ENCODE results near the gene MAIP1. TPM values are rescaled to one million over a fixed set of nuclear protein-coding genes. Genes with fewer than 3 reads are reported as not detected.

MAIP1 gene
- total RNA-seq, 1 donor from 2014 or later = 24.9 TPM

GRCh38 chr2:199983534-199983933, 28.2 kb downstream of the MAIP1 start:
- DNase-seq (ENCODE audit: missing footprints) = no peak
- intact Hi-C loops (cut with DNase I) = no loop called here
- ATAC-seq = no peak

- ATAC-seq (no peak), DNase-seq (ENCODE audit: missing footprints) (no peak)
- intact Hi-C loops (cut with DNase I) = no loop called here
Measured at GRCh38 chr2:199984159-199984558, 28.8 kb downstream of the MAIP1 start.

- ATAC-seq (no peak), DNase-seq (ENCODE audit: missing footprints) (no peak)
- intact Hi-C loops (cut with DNase I) = loop anchor here (5.0 kb wide), 1 partner anchor 173 kb away; no protein-coding TSS in a partner anchor
Measured at GRCh38 chr2:199984755-199985154, 29.4 kb downstream of the MAIP1 start.

- no peak for DNase-seq (ENCODE audit: missing footprints)
- peak; percentile 84 for ATAC-seq
- intact Hi-C loops (cut with DNase I) = loop anchor here (2.0 to 5.0 kb wide), 2 partner anchors 172 to 321 kb away; partner anchors contain the start of gene SPATS2L
Measured at GRCh38 chr2:199985625-199986207, 30.3 kb downstream of the MAIP1 start.

- intact Hi-C loops (cut with DNase I) = loop anchor here (2.0 to 5.0 kb wide), 2 partner anchors 170 to 319 kb away; partner anchors contain the start of gene SPATS2L
- ATAC-seq (no peak), DNase-seq (ENCODE audit: missing footprints) (no peak)
Measured at GRCh38 chr2:199987586-199987985, 32.2 kb downstream of the MAIP1 start.

- intact Hi-C loops (cut with DNase I) = loop anchor here (5.0 kb wide), 1 partner anchor 169 kb away; no protein-coding TSS in a partner anchor
- ATAC-seq (no peak), DNase-seq (ENCODE audit: missing footprints) (no peak)
Measured at GRCh38 chr2:199988151-199988550, 32.8 kb downstream of the MAIP1 start.

GRCh38 chr2:199989822-199990221, 34.4 kb downstream of the MAIP1 start:
- intact Hi-C loops (cut with DNase I) = loop anchor here (5.0 kb wide), 1 partner anchor 167 kb away; no protein-coding TSS in a partner anchor
- ATAC-seq = no peak
- no peak for DNase-seq (ENCODE audit: missing footprints)

- no peak for DNase-seq (ENCODE audit: missing footprints)
- no peak for ATAC-seq
- intact Hi-C loops (cut with DNase I) = no loop called here
Measured at GRCh38 chr2:199991691-199992090, 36.3 kb downstream of the MAIP1 start.

GRCh38 chr2:199992296-199992695, 36.9 kb downstream of the MAIP1 start:
- intact Hi-C loops (cut with DNase I) = no loop called here
- DNase-seq (ENCODE audit: missing footprints) (no peak), ATAC-seq (no peak)

- intact Hi-C loops (cut with DNase I) = no loop called here
- no peak for ATAC-seq
- no peak for DNase-seq (ENCODE audit: missing footprints)
Measured at GRCh38 chr2:199994371-199994770, 39.0 kb downstream of the MAIP1 start.

- intact Hi-C loops (cut with DNase I) = no loop called here
- ATAC-seq (no peak), DNase-seq (ENCODE audit: missing footprints) (no peak)
Measured at GRCh38 chr2:199994896-199995295, 39.5 kb downstream of the MAIP1 start.

- DNase-seq (ENCODE audit: missing footprints) (no peak), ATAC-seq (peak; percentile 45)
- intact Hi-C loops (cut with DNase I) = no loop called here
Measured at GRCh38 chr2:199997296-199997695, 41.9 kb downstream of the MAIP1 start.

- ATAC-seq (no peak), DNase-seq (ENCODE audit: missing footprints) (no peak)
- intact Hi-C loops (cut with DNase I) = no loop called here
Measured at GRCh38 chr2:199999166-199999565, 43.8 kb downstream of the MAIP1 start.

- intact Hi-C loops (cut with DNase I) = no loop called here
- DNase-seq (ENCODE audit: missing footprints) = no peak
- peak; percentile 83 for ATAC-seq
Measured at GRCh38 chr2:200000444-200001163, 45.2 kb downstream of the MAIP1 start.

GRCh38 chr2:200003444-200003843, 48.1 kb downstream of the MAIP1 start:
- intact Hi-C loops (cut with DNase I) = no loop called here
- no peak for DNase-seq (ENCODE audit: missing footprints)
- no peak for ATAC-seq

GRCh38 chr2:200005675-200006074, 50.3 kb downstream of the MAIP1 start:
- intact Hi-C loops (cut with DNase I) = no loop called here
- ATAC-seq = no peak
- DNase-seq (ENCODE audit: missing footprints) = no peak

GRCh38 chr2:200007306-200007705, 51.9 kb downstream of the MAIP1 start:
- DNase-seq (ENCODE audit: missing footprints) = no peak
- no peak for ATAC-seq

GRCh38 chr2:200012401-200012800, 57.0 kb downstream of the MAIP1 start:
- no peak for DNase-seq (ENCODE audit: missing footprints)
- intact Hi-C loops (cut with DNase I) = no loop called here
- ATAC-seq = no peak

More at GRCh38 chr2:200007306-200007705, 51.9 kb downstream of the MAIP1 start:
- intact Hi-C loops (cut with DNase I) = no loop called here

Data from Right ventricle myocardium inferior (tissue), 1 donor.